Endothelial cell of umbilical vein (primary cell): ENCODE data around the gene UFSP1.
"Not testable (repeated sequence)": the region's sequence is repeated elsewhere in the genome, so short reads cannot be mapped to it uniquely, and the experiment has no call there.

Source experiments
- CTCF ChIP-seq, 2 donors: IDR thresholded peaks; 1 replicate in 1 of 2; 2 replicates in 1 of 2; pipeline ENCODE4 v1.5.1; 2011; ENCODE audit warnings: low read length in 2 of 2, mild to moderate bottlenecking in 2 of 2, moderate library complexity in 2 of 2, control low read depth in 1 of 2, inconsistent platforms in 1 of 2, low read depth in 1 of 2; ENCODE audit not compliant: insufficient read depth in 1 of 2; ENCODE audit errors: extremely low read depth in 1 of 2
- EZH2 ChIP-seq: IDR thresholded peaks from 2 replicates; pipeline ENCODE4 v1.6.1; 2012; ENCODE audit warnings: borderline replicate concordance, low read depth, mild to moderate bottlenecking, moderate library complexity, low read length, inconsistent platforms; ENCODE audit not compliant: severe bottlenecking
- POLR2A ChIP-seq: IDR thresholded peaks from 2 replicates; pipeline ENCODE4 v1.6.1; 2012; ENCODE audit warnings: low read depth, mild to moderate bottlenecking, control low read depth, low read length

GRCh38 chr7:100854899-100855298 lies 34.6 kb downstream of the UFSP1 start:
- not testable (repeated sequence) for TF ChIP-seq CTCF (IDR thresholded peaks at IDR 0.05; ENCODE audit: extremely low read depth in 1 of 2, insufficient read depth in 1 of 2, low read depth in 1 of 2, low read length in 2 of 2); POLR2A; EZH2
